ENCODE results near the gene PDLIM4. TPM values are rescaled to one million over a fixed set of nuclear protein-coding genes. Genes with fewer than 3 reads are reported as not detected.
A peak's percentile ranks its signal among the peaks of the same experiment; 100 is the strongest.

Gene PDLIM4
- total and polyA plus RNA-seq, 3 donors from 2014 or later, result 11.8 to 20.5 (median 18.5) TPM

- H3K36me3 ChIP-seq (ENCODE audit: low read depth, missing control alignments), result no peaks in the 10 kb centered on the region
- WGBS, 2 donors, result 62 to 68% methylated on average over 11 to 27 of the region's 27 CpGs
- no peak for TF ChIP-seq POLR2A (IDR thresholded peaks at IDR 0.05)
- TF ChIP-seq, protein P1, sequence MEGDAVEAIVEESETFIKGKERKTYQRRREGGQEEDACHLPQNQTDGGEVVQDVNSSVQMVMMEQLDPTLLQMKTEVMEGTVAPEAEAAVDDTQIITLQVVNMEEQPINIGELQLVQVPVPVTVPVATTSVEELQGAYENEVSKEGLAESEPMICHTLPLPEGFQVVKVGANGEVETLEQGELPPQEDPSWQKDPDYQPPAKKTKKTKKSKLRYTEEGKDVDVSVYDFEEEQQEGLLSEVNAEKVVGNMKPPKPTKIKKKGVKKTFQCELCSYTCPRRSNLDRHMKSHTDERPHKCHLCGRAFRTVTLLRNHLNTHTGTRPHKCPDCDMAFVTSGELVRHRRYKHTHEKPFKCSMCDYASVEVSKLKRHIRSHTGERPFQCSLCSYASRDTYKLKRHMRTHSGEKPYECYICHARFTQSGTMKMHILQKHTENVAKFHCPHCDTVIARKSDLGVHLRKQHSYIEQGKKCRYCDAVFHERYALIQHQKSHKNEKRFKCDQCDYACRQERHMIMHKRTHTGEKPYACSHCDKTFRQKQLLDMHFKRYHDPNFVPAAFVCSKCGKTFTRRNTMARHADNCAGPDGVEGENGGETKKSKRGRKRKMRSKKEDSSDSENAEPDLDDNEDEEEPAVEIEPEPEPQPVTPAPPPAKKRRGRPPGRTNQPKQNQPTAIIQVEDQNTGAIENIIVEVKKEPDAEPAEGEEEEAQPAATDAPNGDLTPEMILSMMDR (IDR thresholded peaks at IDR 0.05), result no peak
- DNase-seq, result no peak
- intact Hi-C loops (cut with DNase I; ENCODE audit: low total_unique reads), result no loop called here
- peaks cover 12% of the 10 kb centered on the region for H3K4me1 ChIP-seq
- H3K27ac ChIP-seq, result peak overlapping the region in 1 of 2 donors; percentile 80
- no peaks in the 10 kb centered on the region for H3K27me3 ChIP-seq
- H3K4me3 ChIP-seq, result peak overlapping the region; percentile 72 to 77
- no peaks in the 10 kb centered on the region for H3K9me3 ChIP-seq
These were observed 29.1 kb upstream of the PDLIM4 start for GRCh38 chr5:132228241-132229035.

DNA sequence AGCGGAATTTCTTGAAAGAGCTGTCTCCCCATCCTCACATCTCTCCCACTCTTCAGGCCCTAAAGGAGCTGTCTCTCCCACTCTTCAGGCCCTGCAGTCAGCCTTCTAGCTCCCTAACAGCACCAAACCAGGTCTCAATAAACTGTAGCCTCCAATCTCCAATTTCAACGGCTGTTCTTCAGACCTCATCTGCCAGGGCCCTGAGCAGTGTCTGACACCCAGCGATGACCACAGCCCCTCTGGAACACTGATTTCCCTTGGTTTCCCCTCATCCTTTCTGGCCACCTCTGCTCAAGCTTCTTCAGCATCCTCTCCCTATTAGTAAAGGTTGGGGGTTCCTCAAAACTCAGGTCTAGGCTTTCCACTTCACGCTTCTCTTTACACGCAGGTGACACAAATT, 28.3 kb upstream of the PDLIM4 start:
- intact Hi-C loops (cut with DNase I; ENCODE audit: low total_unique reads), result no loop called here
- Histone ChIP-seq H3K4me1 (peaks cover 12% of the 10 kb centered on the region), H3K27me3 (no peaks in the 10 kb centered on the region), H3K27ac (no peak overlapping the region), H3K9me3 (no peaks in the 10 kb centered on the region), H3K36me3 (ENCODE audit: low read depth, missing control alignments) (no peaks in the 10 kb centered on the region), H3K4me3 (no peak overlapping the region)
- DNase-seq, result no peak
- TF ChIP-seq, protein P1 (IDR thresholded peaks at IDR 0.05), result no peak
- TF ChIP-seq POLR2A (IDR thresholded peaks at IDR 0.05), result no peak
- 84 to 86% methylated on average over 5 of the region's 5 CpGs for WGBS, 2 donors

- no peaks in the 10 kb centered on the region for H3K36me3 ChIP-seq (ENCODE audit: low read depth, missing control alignments)
- no peaks in the 10 kb centered on the region for H3K27me3 ChIP-seq
- DNase-seq, result no peak
- peaks cover 4% of the 10 kb centered on the region for H3K4me1 ChIP-seq
- no peak overlapping the region for H3K4me3 ChIP-seq
- WGBS, 2 donors, result 89 to 93% methylated on average over 9 of the region's 9 CpGs
- H3K27ac ChIP-seq, result no peak overlapping the region
- H3K9me3 ChIP-seq, result no peaks in the 10 kb centered on the region
- intact Hi-C loops (cut with DNase I; ENCODE audit: low total_unique reads), result no loop called here
- TF ChIP-seq, protein P1 (IDR thresholded peaks at IDR 0.05), result no peak
- TF ChIP-seq POLR2A (IDR thresholded peaks at IDR 0.05), result no peak
These were observed 26.6 kb upstream of the PDLIM4 start for GRCh38 chr5:132230871-132231270.

- Histone ChIP-seq H3K27me3 (no peaks in the 10 kb centered on the region), H3K4me1 (no peaks in the 10 kb centered on the region), H3K27ac (no peak overlapping the region), H3K36me3 (ENCODE audit: low read depth, missing control alignments) (no peaks in the 10 kb centered on the region), H3K9me3 (no peaks in the 10 kb centered on the region), H3K4me3 (no peak overlapping the region)
- TF ChIP-seq, protein P1 (IDR thresholded peaks at IDR 0.05), result no peak
- no peak for TF ChIP-seq POLR2A (IDR thresholded peaks at IDR 0.05)
- no peak for DNase-seq
- intact Hi-C loops (cut with DNase I; ENCODE audit: low total_unique reads), result no loop called here
- 87 to 88% methylated on average over 3 of the region's 3 CpGs for WGBS, 2 donors
These were observed 25.0 kb upstream of the PDLIM4 start for GRCh38 chr5:132232465-132232864.

GRCh38 chr5:132233081-132233480, 24.4 kb upstream of the PDLIM4 start:
- 100% methylated on average over 1 of the region's 1 CpG; no CpG with 5 or more reads in 1 of the 2 donors for WGBS, 2 donors
- no peak for DNase-seq

More at GRCh38 chr5:132233081-132233480, 24.4 kb upstream of the PDLIM4 start:
- Histone ChIP-seq H3K4me3 (no peak overlapping the region), H3K27me3 (no peaks in the 10 kb centered on the region), H3K9me3 (no peaks in the 10 kb centered on the region), H3K27ac (no peak overlapping the region), H3K36me3 (ENCODE audit: low read depth, missing control alignments) (no peaks in the 10 kb centered on the region), H3K4me1 (no peaks in the 10 kb centered on the region)
- intact Hi-C loops (cut with DNase I; ENCODE audit: low total_unique reads), result no loop called here
- TF ChIP-seq, protein P1 (IDR thresholded peaks at IDR 0.05), result no peak
- no peak for TF ChIP-seq POLR2A (IDR thresholded peaks at IDR 0.05)

Measured in testis (tissue), 3 donors.